ENCODE measurements around the gene NIPSNAP2. TPM values are rescaled to one million over a fixed set of nuclear protein-coding genes. Genes with fewer than 3 reads are reported as not detected.

Gene NIPSNAP2
- polyA plus RNA-seq, 1 of the 3 experiments (the other 2 are of a cell fraction): 57.5 TPM

DNA sequence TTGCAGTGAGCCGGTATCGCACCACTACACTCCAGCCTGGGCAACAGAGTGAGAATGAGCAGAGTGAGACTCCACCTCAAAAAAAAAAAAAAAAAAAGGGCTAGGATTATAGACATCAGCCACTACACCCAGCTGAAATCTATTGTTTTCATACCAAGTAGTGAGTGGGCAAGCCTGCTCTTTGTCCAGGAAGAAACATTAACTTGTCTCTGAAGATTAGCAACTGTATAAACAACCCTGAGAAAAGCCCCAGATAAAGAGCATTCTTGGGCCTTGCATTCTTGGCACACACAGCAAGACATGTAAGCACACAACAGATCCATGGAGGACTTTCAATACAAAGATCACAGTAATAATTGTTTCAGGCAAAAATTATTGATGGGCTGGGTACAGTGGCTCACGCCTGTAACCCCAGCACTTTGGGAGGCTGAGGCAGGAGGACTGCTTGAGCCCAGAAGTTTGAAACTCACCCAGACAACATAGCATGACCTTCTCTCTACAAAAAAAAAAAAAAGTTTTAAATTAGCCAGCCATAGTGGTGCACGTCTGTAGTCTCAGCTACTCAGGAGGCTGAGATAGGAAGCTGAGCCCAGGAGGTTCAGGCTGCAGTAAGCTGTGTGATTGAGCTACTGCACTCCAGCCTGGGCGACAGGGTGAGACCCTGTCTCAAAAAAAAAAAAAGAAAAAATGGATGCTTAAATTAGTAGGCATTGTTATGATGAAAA lies 82.5 kb downstream of the NIPSNAP2 start:
- peaks cover 50% of the 10 kb centered on the region for H3F3A ChIP-seq (replicated peaks; ENCODE audit: insufficient read depth)
- H3K79me2 ChIP-seq (ENCODE audit: insufficient read depth): peaks cover 67% of the 10 kb centered on the region
- H2AFZ ChIP-seq (ENCODE audit: low read depth): no peak overlapping the region
- H4K20me1 ChIP-seq (ENCODE audit: insufficient read depth): no peaks in the 10 kb centered on the region
- H3K27ac ChIP-seq (ENCODE audit: low read depth in 2 of 2, low read length in 1 of 2): peak overlapping the region; percentile 44 to 85; a peak in 3 of 4 replicates
- H3K36me3 ChIP-seq (replicated peaks in 1 of 2; ENCODE audit: control insufficient read depth in 1 of 2, insufficient read depth in 2 of 2, low read length in 1 of 2): peaks cover 0 to 8% of the 10 kb centered on the region in 2 experiments
- WGBS (ENCODE audit: low lambda C conversion rate): 55% methylated on average over 5 of the region's 5 CpGs
- H3K4me2 ChIP-seq: peak overlapping the region; percentile 87
- no peaks in the 10 kb centered on the region for H3K9me2 ChIP-seq
- POLR2A ChIA-PET: interaction anchor here (0.6 to 0.7 kb wide), 3 partner anchors 13 to 59 kb away, joined by 3 to 8 read pairs (median 3); partner anchors contain the start of gene CHCHD2
- peaks cover 14 to 31% of the 10 kb centered on the region in 2 experiments; a peak in 3 of 4 replicates for H3K4me1 ChIP-seq (ENCODE audit: control insufficient read depth in 1 of 2, insufficient read depth in 2 of 2, low read depth in 1 of 2, low read length in 1 of 2)
- no peak overlapping the region; a peak in 1 of 4 replicates for H3K4me3 ChIP-seq (ENCODE audit: low read depth in 2 of 2, low read length in 1 of 2)
- H3K9me3 ChIP-seq: no peaks in the 10 kb centered on the region
- H3K9ac ChIP-seq: peak overlapping the region; percentile 23; the same call in 1 of the 2 replicates
- no peak for DNase-seq
- H3K27me3 ChIP-seq (ENCODE audit: insufficient read depth): no peaks in the 10 kb centered on the region
- CTCF ChIA-PET: interaction anchor here (0.6 to 0.7 kb wide), 2 partner anchors 42 to 280 kb away, joined by 3 read pairs; no protein-coding TSS in a partner anchor
- TF ChIP-seq, protein P1, sequence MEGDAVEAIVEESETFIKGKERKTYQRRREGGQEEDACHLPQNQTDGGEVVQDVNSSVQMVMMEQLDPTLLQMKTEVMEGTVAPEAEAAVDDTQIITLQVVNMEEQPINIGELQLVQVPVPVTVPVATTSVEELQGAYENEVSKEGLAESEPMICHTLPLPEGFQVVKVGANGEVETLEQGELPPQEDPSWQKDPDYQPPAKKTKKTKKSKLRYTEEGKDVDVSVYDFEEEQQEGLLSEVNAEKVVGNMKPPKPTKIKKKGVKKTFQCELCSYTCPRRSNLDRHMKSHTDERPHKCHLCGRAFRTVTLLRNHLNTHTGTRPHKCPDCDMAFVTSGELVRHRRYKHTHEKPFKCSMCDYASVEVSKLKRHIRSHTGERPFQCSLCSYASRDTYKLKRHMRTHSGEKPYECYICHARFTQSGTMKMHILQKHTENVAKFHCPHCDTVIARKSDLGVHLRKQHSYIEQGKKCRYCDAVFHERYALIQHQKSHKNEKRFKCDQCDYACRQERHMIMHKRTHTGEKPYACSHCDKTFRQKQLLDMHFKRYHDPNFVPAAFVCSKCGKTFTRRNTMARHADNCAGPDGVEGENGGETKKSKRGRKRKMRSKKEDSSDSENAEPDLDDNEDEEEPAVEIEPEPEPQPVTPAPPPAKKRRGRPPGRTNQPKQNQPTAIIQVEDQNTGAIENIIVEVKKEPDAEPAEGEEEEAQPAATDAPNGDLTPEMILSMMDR (IDR thresholded peaks at IDR 0.05): no peak
- TF ChIP-seq, protein P2, sequence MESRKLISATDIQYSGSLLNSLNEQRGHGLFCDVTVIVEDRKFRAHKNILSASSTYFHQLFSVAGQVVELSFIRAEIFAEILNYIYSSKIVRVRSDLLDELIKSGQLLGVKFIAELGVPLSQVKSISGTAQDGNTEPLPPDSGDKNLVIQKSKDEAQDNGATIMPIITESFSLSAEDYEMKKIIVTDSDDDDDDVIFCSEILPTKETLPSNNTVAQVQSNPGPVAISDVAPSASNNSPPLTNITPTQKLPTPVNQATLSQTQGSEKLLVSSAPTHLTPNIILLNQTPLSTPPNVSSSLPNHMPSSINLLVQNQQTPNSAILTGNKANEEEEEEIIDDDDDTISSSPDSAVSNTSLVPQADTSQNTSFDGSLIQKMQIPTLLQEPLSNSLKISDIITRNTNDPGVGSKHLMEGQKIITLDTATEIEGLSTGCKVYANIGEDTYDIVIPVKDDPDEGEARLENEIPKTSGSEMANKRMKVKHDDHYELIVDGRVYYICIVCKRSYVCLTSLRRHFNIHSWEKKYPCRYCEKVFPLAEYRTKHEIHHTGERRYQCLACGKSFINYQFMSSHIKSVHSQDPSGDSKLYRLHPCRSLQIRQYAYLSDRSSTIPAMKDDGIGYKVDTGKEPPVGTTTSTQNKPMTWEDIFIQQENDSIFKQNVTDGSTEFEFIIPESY (IDR thresholded peaks at IDR 0.05; ENCODE audit: borderline replicate concordance, low read depth): 0 out of 2 replicates have a peak, but pooled peaks have one; percentile 29
- TF ChIP-seq, protein P3, sequence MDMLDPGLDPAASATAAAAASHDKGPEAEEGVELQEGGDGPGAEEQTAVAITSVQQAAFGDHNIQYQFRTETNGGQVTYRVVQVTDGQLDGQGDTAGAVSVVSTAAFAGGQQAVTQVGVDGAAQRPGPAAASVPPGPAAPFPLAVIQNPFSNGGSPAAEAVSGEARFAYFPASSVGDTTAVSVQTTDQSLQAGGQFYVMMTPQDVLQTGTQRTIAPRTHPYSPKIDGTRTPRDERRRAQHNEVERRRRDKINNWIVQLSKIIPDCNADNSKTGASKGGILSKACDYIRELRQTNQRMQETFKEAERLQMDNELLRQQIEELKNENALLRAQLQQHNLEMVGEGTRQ (IDR thresholded peaks at IDR 0.05; ENCODE audit: borderline replicate concordance, low read depth, low read length): no peak
- TF ChIP-seq NFIC (IDR thresholded peaks at IDR 0.05; ENCODE audit: borderline replicate concordance) (peak; percentile 90), CHD2 (IDR thresholded peaks at IDR 0.05; ENCODE audit: low read length, partially characterized antibody) (no peak), FOXM1 (IDR thresholded peaks at IDR 0.05; ENCODE audit: low read depth) (no peak; the same call in none of the 2 replicates), FOXJ3 (CRISPR knock-in tag; IDR thresholded peaks at IDR 0.05) (no peak), SMC3 (IDR thresholded peaks at IDR 0.05; ENCODE audit: low read depth, low read length) (no peak), TCF12 (IDR thresholded peaks at IDR 0.05) (peak; percentile 98), TAF1 (IDR thresholded peaks at IDR 0.05; ENCODE audit: borderline replicate concordance, low read depth, low read length) (no peak), JUND (IDR thresholded peaks at IDR 0.05) (peak; percentile 81), RXRA (IDR thresholded peaks at IDR 0.05; ENCODE audit: borderline replicate concordance, low read depth) (peak; percentile 66; the same call in 1 of the 2 replicates), RCOR1 (IDR thresholded peaks at IDR 0.05; ENCODE audit: low read length) (no peak), YY1 (IDR thresholded peaks at IDR 0.05; ENCODE audit: low read depth) (peak; percentile 19; the same call in 1 of the 2 replicates), EP300 (IDR thresholded peaks at IDR 0.05; ENCODE audit: borderline replicate concordance in 1 of 2, low read depth in 1 of 2, low read length in 1 of 2) (peak; percentile 80 to 83; a peak in 3 of 4 replicates), EZH2phosphoT487 (IDR thresholded peaks at IDR 0.05; ENCODE audit: borderline replicate concordance, low read depth) (no peak), NRF1 (IDR thresholded peaks at IDR 0.05; ENCODE audit: low read depth, low read length) (no peak), MXI1 (IDR thresholded peaks at IDR 0.05; ENCODE audit: low read depth, low read length) (no peak), FOSL2 (IDR thresholded peaks at IDR 0.05; ENCODE audit: borderline replicate concordance, low read depth) (peak; percentile 26; the same call in 1 of the 2 replicates), POLR2AphosphoS5 (IDR thresholded peaks at IDR 0.05; ENCODE audit: low read depth, low read length) (peak; percentile 92)
- TF ChIP-seq, protein P4, sequence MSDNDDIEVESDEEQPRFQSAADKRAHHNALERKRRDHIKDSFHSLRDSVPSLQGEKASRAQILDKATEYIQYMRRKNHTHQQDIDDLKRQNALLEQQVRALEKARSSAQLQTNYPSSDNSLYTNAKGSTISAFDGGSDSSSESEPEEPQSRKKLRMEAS (IDR thresholded peaks at IDR 0.05; ENCODE audit: low read depth): no peak
- TF ChIP-seq, protein P5, sequence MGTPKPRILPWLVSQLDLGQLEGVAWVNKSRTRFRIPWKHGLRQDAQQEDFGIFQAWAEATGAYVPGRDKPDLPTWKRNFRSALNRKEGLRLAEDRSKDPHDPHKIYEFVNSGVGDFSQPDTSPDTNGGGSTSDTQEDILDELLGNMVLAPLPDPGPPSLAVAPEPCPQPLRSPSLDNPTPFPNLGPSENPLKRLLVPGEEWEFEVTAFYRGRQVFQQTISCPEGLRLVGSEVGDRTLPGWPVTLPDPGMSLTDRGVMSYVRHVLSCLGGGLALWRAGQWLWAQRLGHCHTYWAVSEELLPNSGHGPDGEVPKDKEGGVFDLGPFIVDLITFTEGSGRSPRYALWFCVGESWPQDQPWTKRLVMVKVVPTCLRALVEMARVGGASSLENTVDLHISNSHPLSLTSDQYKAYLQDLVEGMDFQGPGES (IDR thresholded peaks at IDR 0.05; ENCODE audit: low read depth, low read length): no peak
- TF ChIP-seq, protein P6, sequence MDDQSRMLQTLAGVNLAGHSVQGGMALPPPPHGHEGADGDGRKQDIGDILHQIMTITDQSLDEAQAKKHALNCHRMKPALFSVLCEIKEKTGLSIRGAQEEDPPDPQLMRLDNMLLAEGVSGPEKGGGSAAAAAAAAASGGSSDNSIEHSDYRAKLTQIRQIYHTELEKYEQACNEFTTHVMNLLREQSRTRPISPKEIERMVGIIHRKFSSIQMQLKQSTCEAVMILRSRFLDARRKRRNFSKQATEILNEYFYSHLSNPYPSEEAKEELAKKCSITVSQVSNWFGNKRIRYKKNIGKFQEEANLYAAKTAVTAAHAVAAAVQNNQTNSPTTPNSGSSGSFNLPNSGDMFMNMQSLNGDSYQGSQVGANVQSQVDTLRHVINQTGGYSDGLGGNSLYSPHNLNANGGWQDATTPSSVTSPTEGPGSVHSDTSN (IDR thresholded peaks at IDR 0.05): peak; percentile 98
- TF ChIP-seq, protein P7, sequence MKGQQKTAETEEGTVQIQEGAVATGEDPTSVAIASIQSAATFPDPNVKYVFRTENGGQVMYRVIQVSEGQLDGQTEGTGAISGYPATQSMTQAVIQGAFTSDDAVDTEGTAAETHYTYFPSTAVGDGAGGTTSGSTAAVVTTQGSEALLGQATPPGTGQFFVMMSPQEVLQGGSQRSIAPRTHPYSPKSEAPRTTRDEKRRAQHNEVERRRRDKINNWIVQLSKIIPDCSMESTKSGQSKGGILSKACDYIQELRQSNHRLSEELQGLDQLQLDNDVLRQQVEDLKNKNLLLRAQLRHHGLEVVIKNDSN (IDR thresholded peaks at IDR 0.05; ENCODE audit: borderline replicate concordance, low read depth): 0 out of 2 replicates have a peak, but pooled peaks have one; percentile 7
